GM19035 (cell line): ENCODE data around the gene MTR.
"Not testable (repeated sequence)": the region's sequence is repeated elsewhere in the genome, so short reads cannot be mapped to it uniquely, and the experiment has no call there.

Experiments
- ATAC-seq: cut with Tn5 transposase; IDR thresholded peaks from one replicate; pipeline ENCODE4 v1.9.1; 2021; ENCODE audit not compliant: unreplicated experiment

Gene MTR

GRCh38 chr1:236895665-236896387, 100.7 kb downstream of the MTR start:
- no peak for ATAC-seq

- ATAC-seq: no peak
These were observed 101.6 kb downstream of the MTR start for GRCh38 chr1:236896716-236897115.

GRCh38 chr1:236904892-236905741, 110.0 kb downstream of the MTR start:
- no peak for ATAC-seq

GRCh38 chr1:236907205-236907604, 112.1 kb downstream of the MTR start:
- ATAC-seq: no peak

GRCh38 chr1:236908669-236909068, 113.6 kb downstream of the MTR start:
- ATAC-seq: no peak

GRCh38 chr1:236911047-236911446, 116.0 kb downstream of the MTR start:
- ATAC-seq: not testable (repeated sequence)

- no peak for ATAC-seq
These were observed 118.4 kb downstream of the MTR start for GRCh38 chr1:236913371-236914037.

- no peak for ATAC-seq
These were observed 119.3 kb downstream of the MTR start for GRCh38 chr1:236914375-236914774.

- no peak for ATAC-seq
These were observed 121.2 kb downstream of the MTR start for GRCh38 chr1:236916131-236916800.

- ATAC-seq: no peak
These were observed 122.4 kb downstream of the MTR start for GRCh38 chr1:236917448-236917847.

- no peak for ATAC-seq
These were observed 125.3 kb downstream of the MTR start for GRCh38 chr1:236920286-236920894.

GRCh38 chr1:236921610-236922009, 126.5 kb downstream of the MTR start:
- no peak for ATAC-seq

- ATAC-seq: no peak
These were observed 127.1 kb downstream of the MTR start for GRCh38 chr1:236922190-236922589.

GRCh38 chr1:236925386-236925785, 130.3 kb downstream of the MTR start:
- no peak for ATAC-seq

- no peak for ATAC-seq
These were observed 135.4 kb downstream of the MTR start for GRCh38 chr1:236930503-236930902.

GRCh38 chr1:236938760-236939159, 143.7 kb downstream of the MTR start:
- no peak for ATAC-seq

GRCh38 chr1:236942431-236942830, 147.3 kb downstream of the MTR start:
- ATAC-seq: no peak

GRCh38 chr1:236944556-236944955, 149.5 kb downstream of the MTR start:
- no peak for ATAC-seq

GRCh38 chr1:236945002-236945401, 149.9 kb downstream of the MTR start:
- no peak for ATAC-seq

- no peak for ATAC-seq
These were observed 152.7 kb downstream of the MTR start for GRCh38 chr1:236947794-236948193.

GRCh38 chr1:236948381-236948780, 153.3 kb downstream of the MTR start:
- ATAC-seq: no peak
